HepG2 (cell line): ENCODE results near the gene SCGB2B2. TPM values are rescaled to one million over a fixed set of nuclear protein-coding genes. Genes with fewer than 3 reads are reported as not detected.

Source experiments
- ATAC-seq: fragments of 200-7000 bp; cut with Tn5 transposase; 3 replicates; pipeline ENCODE4 v1.9.1; 2020; ENCODE audit warnings: mild to moderate bottlenecking, moderate library complexity
- Bru-seq: library from RNA; stranded (reverse); fragments of 400-500 nt; gene quantifications from one replicate; lab custom pipeline; 2021; lab: Mats Ljungman, UMichigan
- BruChase-seq, 2 experiments: library from RNA; stranded (reverse); fragments of 400-500 nt; gene quantifications; one replicate each; lab custom pipeline; 2021; lab: Mats Ljungman, UMichigan
- BruUV-seq: library from RNA; stranded (reverse); fragments of 400-500 nt; replicated peaks from 2 replicates; lab custom pipeline; 2021; lab: Mats Ljungman, UMichigan
- CTCF ChIA-PET: fragments of 300-600 bp; formaldehyde crosslinking; extraction: SDS; loops from one replicate; lab custom pipeline; 2021; ENCODE audit warnings: low total read pairs, inconsistent platforms, low intra/inter-chr PET ratio; lab: Yijun Ruan, JAX
- POLR2A ChIA-PET: fragments of 350-600 bp; sonication (Branson Sonifier 250); formaldehyde crosslinking; loops from one replicate; lab custom pipeline; 2020; ENCODE audit warnings: antibody characterized with exemption, inconsistent platforms; lab: Yijun Ruan, JAX
- DNase-seq: peaks from one replicate; pipeline ENCODE4 v3.0.0-alpha.2; 2015; ENCODE audit warnings: low spot score
- FAIRE-seq: peaks from 3 replicates; lab custom pipeline; 2011; peaks lifted over from hg19 to GRCh38; lab: Jason Lieb, UNC
- H2AFZ ChIP-seq: one replicate; pipeline ENCODE4 v1.6.1; 2011; ENCODE audit warnings: low read length, inconsistent platforms
- H3K27ac ChIP-seq: fragments of 300-600 bp; 3 replicates; pipeline ENCODE4 v1.8.0; 2011; ENCODE audit warnings: mixed run types, mild to moderate bottlenecking, mixed read lengths, low read length, inconsistent platforms; ENCODE audit not compliant: insufficient read depth; ENCODE audit errors: extremely low read length
- H3K27me3 ChIP-seq, 2 experiments: fragments of 200-600 bp in 1 of 2; 2 replicates in 1 of 2; 3 replicates in 1 of 2; pipeline versions ENCODE4 v1.6.0 to v1.8.0; 2011; ENCODE audit warnings: low read length in 2 of 2, mild to moderate bottlenecking in 2 of 2, moderate library complexity in 2 of 2, inconsistent platforms in 1 of 2; ENCODE audit not compliant: insufficient read depth in 2 of 2, control insufficient read depth in 1 of 2
- H3K36me3 ChIP-seq, 2 experiments: fragments of 200-600 bp in 1 of 2; replicated peaks in 1 of 2; 2 replicates in 1 of 2; 3 replicates in 1 of 2; pipeline versions ENCODE4 v1.5.1 to v1.8.0; 2011; ENCODE audit warnings: low read length in 2 of 2, inconsistent platforms in 1 of 2; ENCODE audit not compliant: insufficient read depth in 2 of 2, control insufficient read depth in 1 of 2
- H3K4me1 ChIP-seq: 2 replicates; pipeline ENCODE4 v1.5.1; 2012; ENCODE audit warnings: low read length, inconsistent platforms; ENCODE audit not compliant: insufficient read depth
- H3K4me2 ChIP-seq: 2 replicates; pipeline ENCODE4 v1.6.0; 2011; ENCODE audit warnings: low read depth, low read length, inconsistent platforms
- H3K4me3 ChIP-seq, 3 experiments: fragments of 200-600 bp in 1 of 3; sonication (generic), shearing (Covaris generic) in 1 of 3; replicated peaks in 1 of 3; 2 replicates each; pipeline ENCODE4 v1.5.1; 2011 to 2016; ENCODE audit warnings: low read length in 3 of 3, inconsistent platforms in 2 of 3, low read depth in 2 of 3, mild to moderate bottlenecking in 2 of 3, control low read depth in 1 of 3, mixed read lengths in 1 of 3; ENCODE audit not compliant: insufficient read depth in 1 of 3
- H3K79me2 ChIP-seq: one replicate; pipeline ENCODE4 v1.6.1; 2011; ENCODE audit warnings: low read length, inconsistent platforms; ENCODE audit not compliant: insufficient read depth
- H3K9ac ChIP-seq: 2 replicates; pipeline ENCODE4 v1.6.0; 2011; ENCODE audit warnings: mild to moderate bottlenecking, low read depth, low read length, inconsistent platforms; ENCODE audit not compliant: insufficient read depth
- H3K9me3 ChIP-seq: 2 replicates; pipeline ENCODE4 v1.5.1; 2012; ENCODE audit warnings: mild to moderate bottlenecking, low read length
- H4K20me1 ChIP-seq: 2 replicates; pipeline ENCODE4 v1.6.0; 2011; ENCODE audit warnings: inconsistent platforms, mild to moderate bottlenecking, low read length, moderate library complexity; ENCODE audit not compliant: insufficient read depth
- ATF1 ChIP-seq: IDR thresholded peaks from 2 replicates; pipeline ENCODE4 v1.6.1; 2016; ENCODE audit warnings: mild to moderate bottlenecking, control low read depth
- GMEB2 ChIP-seq: IDR thresholded peaks from 2 replicates; pipeline ENCODE4 v1.6.1; 2016; ENCODE audit warnings: missing biosample characterization, missing genetic modification reagents, low read depth
- IRF9 ChIP-seq: sonication (generic); formaldehyde crosslinking; IDR thresholded peaks from 2 replicates; pipeline ENCODE4 v1.8.0; 2022; ENCODE audit warnings: missing genetic modification reagents, mild to moderate bottlenecking, borderline replicate concordance
- LBX2 ChIP-seq: sonication (generic); formaldehyde crosslinking; IDR thresholded peaks from 2 replicates; pipeline ENCODE4 v1.5.0; 2020; ENCODE audit warnings: missing genetic modification reagents, mild to moderate bottlenecking, borderline replicate concordance
- LRRFIP1 ChIP-seq: sonication (generic); formaldehyde crosslinking; conservative IDR thresholded peaks from 2 replicates; pipeline ENCODE4 v1.4.0; 2020; ENCODE audit warnings: missing genetic modification reagents
- MAFG ChIP-seq: sonication (generic); formaldehyde crosslinking; IDR thresholded peaks from 2 replicates; pipeline ENCODE4 v1.5.1; 2020; ENCODE audit warnings: mild to moderate bottlenecking, missing genetic modification reagents
- NBN ChIP-seq: fragments of 450-650 bp; conservative IDR thresholded peaks from 2 replicates; pipeline ENCODE4 v1.6.1; 2017
- SOX5 ChIP-seq: IDR thresholded peaks from 2 replicates; pipeline ENCODE4 v1.6.1; 2016; ENCODE audit warnings: borderline replicate concordance
- ZBTB26 ChIP-seq: IDR thresholded peaks from 2 replicates; pipeline ENCODE4 v1.6.1; 2016; ENCODE audit warnings: missing compliant biosample characterization, missing genetic modification reagents, borderline replicate concordance
- ZNF430 ChIP-seq: sonication (generic); formaldehyde crosslinking; IDR thresholded peaks from 2 replicates; pipeline ENCODE4 v1.9.0; 2021; ENCODE audit warnings: mild to moderate bottlenecking, missing genetic modification reagents
- WGBS: methylation state at CpG from one replicate; pipeline ENCODE4 v1.1.6; 2017; ENCODE audit warnings: low lambda C conversion rate; 5-methylcytosine and 5-hydroxymethylcytosine counted together
- in situ Hi-C: cut with HindIII; loops from 2 replicates; pipeline ENCODE4 v1.10.0; 2017; ENCODE audit warnings: low pct_unique_long_range_greater_than_20kb; ENCODE audit not compliant: extremely low pct_ligation_motif_present
- intact Hi-C: fragments of 100-400 bp; cut with micrococcal nuclease; formaldehyde crosslinking; loops from one replicate; pipeline ENCODE4 v1.10.0; 2022; ENCODE audit not compliant: unreplicated experiment
- long read RNA-seq, 2 experiments: library from RNA in 1 of 2; library from polyadenylated mRNA in 1 of 2; stranded (forward) in 1 of 2; unstranded in 1 of 2; transcript quantifications; one replicate each; pipeline ENCODE4 v2.0.0, GENCODE V29; 2019 to 2022
- polyA minus RNA-seq, 3 experiments: library from RNA; depleted of rRNA, polyadenylated mRNA; stranded (reverse); fragments of >200 nt; gene quantifications; 2 replicates each; pipeline ENCODE4 v1.2.3, GENCODE V29; 2011; ENCODE audit warnings: low replicate concordance in 1 of 3
- polyA plus RNA-seq, 8 experiments: library from polyadenylated mRNA; depleted of rRNA in 3 of 8; stranded (reverse) in 7 of 8; unstranded in 1 of 8; fragments of >200 nt; fragmentation: Illumina TruSeq in 4 of 8; extraction: Trizol in 4 of 8; gene quantifications; 2 replicates each; pipeline versions ENCODE4 v1.2.1 to v1.2.3, GENCODE V29; 2011 to 2016; ENCODE audit warnings: low read depth in 4 of 8, missing spikeins in 1 of 8, mixed read lengths in 1 of 8; ENCODE audit not compliant: insufficient read depth in 1 of 8
- total RNA-seq, 5 experiments: library from RNA; depleted of rRNA; stranded (reverse); fragments of >200 nt; fragmentation: Illumina TruSeq; extraction: Trizol; gene quantifications; 2 replicates each; pipeline ENCODE4 v1.2.3, GENCODE V29; 2016; ENCODE audit warnings: low read depth in 1 of 5

The SCGB2B2 gene
- total RNA-seq (2016; rRNA removed; fragmentation: Illumina TruSeq; extraction: Trizol) (not detected in 2 replicates), polyA plus RNA-seq (2011; rRNA removed) (0.03 and 0.12 TPM in 2 replicates), polyA minus RNA-seq (2011; rRNA and poly(A)+ RNA removed; ENCODE audit: low replicate concordance) (0.22 and 1.6 TPM in 2 replicates), Bru-seq, nascent RNA (percentile 29 among the genes with signal in this experiment), BruChase-seq, experiment 1, labeled RNA remaining after a 6-hour chase (percentile 29 among the genes with signal in this experiment), BruChase-seq, experiment 2, labeled RNA remaining after a 2-hour chase (percentile 41 among the genes with signal in this experiment)
- total RNA-seq (2016; cell fraction: cytosol; rRNA removed; fragmentation: Illumina TruSeq; extraction: Trizol; ENCODE audit: low read depth) = not detected in 2 replicates
- total RNA-seq (2016; cell fraction: insoluble cytoplasmic fraction; rRNA removed; fragmentation: Illumina TruSeq; extraction: Trizol) = not detected in 2 replicates
- not detected in 2 replicates for total RNA-seq (2016; cell fraction: membrane; rRNA removed; fragmentation: Illumina TruSeq; extraction: Trizol)
- total RNA-seq (2016; cell fraction: nucleus; rRNA removed; fragmentation: Illumina TruSeq; extraction: Trizol) = not detected in 2 replicates
- 0.03 and 0.05 TPM in 2 replicates for polyA plus RNA-seq (2011; cell fraction: cytosol; rRNA removed)
- polyA plus RNA-seq (2011; cell fraction: nucleus; rRNA removed) = 0.12 and 0.23 TPM in 2 replicates
- 0.05 TPM in 1 of 2 replicates, not detected in the other for polyA plus RNA-seq (2012)
- polyA plus RNA-seq (2016; cell fraction: cytosol; fragmentation: Illumina TruSeq; extraction: Trizol; ENCODE audit: low read depth) = not detected in 2 replicates
- not detected in 2 replicates for polyA plus RNA-seq (2016; cell fraction: insoluble cytoplasmic fraction; fragmentation: Illumina TruSeq; extraction: Trizol; ENCODE audit: low read depth)
- not detected in 2 replicates for polyA plus RNA-seq (2016; cell fraction: membrane; fragmentation: Illumina TruSeq; extraction: Trizol; ENCODE audit: low read depth)
- polyA plus RNA-seq (2016; cell fraction: nucleus; fragmentation: Illumina TruSeq; extraction: Trizol; ENCODE audit: insufficient read depth, low read depth) = 1.7 TPM in 1 of 2 replicates, not detected in the other
- polyA minus RNA-seq (2011; cell fraction: cytosol; rRNA and poly(A)+ RNA removed) = not detected in 2 replicates
- polyA minus RNA-seq (2011; cell fraction: nucleus; rRNA and poly(A)+ RNA removed) = 0.39 and 1.1 TPM in 2 replicates
- long read RNA-seq, experiment 1 = 0 reads
- long read RNA-seq, experiment 2 = 0 reads

- no peaks in the 10 kb centered on the region for H3K79me2 ChIP-seq
- no peaks in the 10 kb centered on the region for H4K20me1 ChIP-seq
- H3K9me3 ChIP-seq = 0 out of 2 replicates have a peak, but pooled peaks cover 12% of the 10 kb centered on the region
- no TSS peak for BruUV-seq
- no peak within 1 kb of the TSS for H3K4me2 ChIP-seq
- peaks cover 31% of the 10 kb centered on the region for H3K4me1 ChIP-seq
- intact Hi-C loops (no loop called here), in situ Hi-C loops (no loop called here)
- ChIA-PET POLR2A (no interaction called here), CTCF (no interaction called here)
- WGBS = 91% methylated on average over 24 of the region's 26 CpGs
- no peak within 1 kb of the TSS for H3K27ac ChIP-seq
- no peak within 1 kb of the TSS for H3K9ac ChIP-seq
- H3K27me3 ChIP-seq = no peaks in the 10 kb centered on the region
- no peak for DNase-seq
- FAIRE-seq = no peak
- no peaks in the 10 kb centered on the region for H3K36me3 ChIP-seq
- no peak within 1 kb of the TSS for H3K4me3 ChIP-seq
- no peak within 1 kb of the TSS for H2AFZ ChIP-seq
- no peak for ATAC-seq
- TF ChIP-seq SOX5 (CRISPR knock-in tag) (no peak), ATF1 (no peak), MAFG (CRISPR knock-in tag) (no peak), ZNF430 (CRISPR knock-in tag) (no peak), GMEB2 (CRISPR knock-in tag) (no peak), IRF9 (CRISPR knock-in tag) (no peak), LBX2 (CRISPR knock-in tag) (no peak), LRRFIP1 (CRISPR knock-in tag) (no peak), ZBTB26 (no peak), NBN (no peak)
These were observed at the start of gene SCGB2B2 for GRCh38 chr19:34676697-34677385. SCGB2B2 (minus strand) TSS chr19:34677159; CDS start chr19:34594563, 82,596 bp downstream.
